HepG2 (cell line): Measurements from ENCODE around the gene CAPZA2. TPM values are rescaled to one million over a fixed set of nuclear protein-coding genes. Genes with fewer than 3 reads are reported as not detected.

Experiments used
- ATAC-seq: fragments of 200-7000 bp; cut with Tn5 transposase; 3 replicates; pipeline ENCODE4 v1.9.1; 2020; ENCODE audit warnings: mild to moderate bottlenecking, moderate library complexity
- BruUV-seq: library from RNA; stranded (reverse); fragments of 400-500 nt; replicated peaks from 2 replicates; lab custom pipeline; 2021; lab: Mats Ljungman, UMichigan
- CTCF ChIA-PET: fragments of 300-600 bp; formaldehyde crosslinking; extraction: SDS; loops from one replicate; lab custom pipeline; 2021; ENCODE audit warnings: low total read pairs, inconsistent platforms, low intra/inter-chr PET ratio; lab: Yijun Ruan, JAX
- POLR2A ChIA-PET: fragments of 350-600 bp; sonication (Branson Sonifier 250); formaldehyde crosslinking; loops from one replicate; lab custom pipeline; 2020; ENCODE audit warnings: antibody characterized with exemption, inconsistent platforms; lab: Yijun Ruan, JAX
- DNase-seq: peaks from one replicate; pipeline ENCODE4 v3.0.0-alpha.2; 2015; ENCODE audit warnings: low spot score
- FAIRE-seq: peaks from 3 replicates; lab custom pipeline; 2011; peaks lifted over from hg19 to GRCh38; lab: Jason Lieb, UNC
- H2AFZ ChIP-seq: one replicate; pipeline ENCODE4 v1.6.1; 2011; ENCODE audit warnings: low read length, inconsistent platforms
- H3K27ac ChIP-seq: fragments of 300-600 bp; 3 replicates; pipeline ENCODE4 v1.8.0; 2011; ENCODE audit warnings: mixed run types, mild to moderate bottlenecking, mixed read lengths, low read length, inconsistent platforms; ENCODE audit not compliant: insufficient read depth; ENCODE audit errors: extremely low read length
- H3K27me3 ChIP-seq, 2 experiments: fragments of 200-600 bp in 1 of 2; 2 replicates in 1 of 2; 3 replicates in 1 of 2; pipeline versions ENCODE4 v1.6.0 to v1.8.0; 2011; ENCODE audit warnings: low read length in 2 of 2, mild to moderate bottlenecking in 2 of 2, moderate library complexity in 2 of 2, inconsistent platforms in 1 of 2; ENCODE audit not compliant: insufficient read depth in 2 of 2, control insufficient read depth in 1 of 2
- H3K36me3 ChIP-seq, 2 experiments: fragments of 200-600 bp in 1 of 2; replicated peaks in 1 of 2; 2 replicates in 1 of 2; 3 replicates in 1 of 2; pipeline versions ENCODE4 v1.5.1 to v1.8.0; 2011; ENCODE audit warnings: low read length in 2 of 2, inconsistent platforms in 1 of 2; ENCODE audit not compliant: insufficient read depth in 2 of 2, control insufficient read depth in 1 of 2
- H3K4me1 ChIP-seq: 2 replicates; pipeline ENCODE4 v1.5.1; 2012; ENCODE audit warnings: low read length, inconsistent platforms; ENCODE audit not compliant: insufficient read depth
- H3K4me2 ChIP-seq: 2 replicates; pipeline ENCODE4 v1.6.0; 2011; ENCODE audit warnings: low read depth, low read length, inconsistent platforms
- H3K4me3 ChIP-seq, 3 experiments: fragments of 200-600 bp in 1 of 3; sonication (generic), shearing (Covaris generic) in 1 of 3; replicated peaks in 1 of 3; 2 replicates each; pipeline ENCODE4 v1.5.1; 2011 to 2016; ENCODE audit warnings: low read length in 3 of 3, inconsistent platforms in 2 of 3, low read depth in 2 of 3, mild to moderate bottlenecking in 2 of 3, control low read depth in 1 of 3, mixed read lengths in 1 of 3; ENCODE audit not compliant: insufficient read depth in 1 of 3
- H3K79me2 ChIP-seq: one replicate; pipeline ENCODE4 v1.6.1; 2011; ENCODE audit warnings: low read length, inconsistent platforms; ENCODE audit not compliant: insufficient read depth
- H3K9ac ChIP-seq: 2 replicates; pipeline ENCODE4 v1.6.0; 2011; ENCODE audit warnings: mild to moderate bottlenecking, low read depth, low read length, inconsistent platforms; ENCODE audit not compliant: insufficient read depth
- H3K9me3 ChIP-seq: 2 replicates; pipeline ENCODE4 v1.5.1; 2012; ENCODE audit warnings: mild to moderate bottlenecking, low read length
- H4K20me1 ChIP-seq: 2 replicates; pipeline ENCODE4 v1.6.0; 2011; ENCODE audit warnings: inconsistent platforms, mild to moderate bottlenecking, low read length, moderate library complexity; ENCODE audit not compliant: insufficient read depth
- HNRNPK ChIP-seq: fragments of 200-400 bp; formaldehyde crosslinking; IDR thresholded peaks from 2 replicates; pipeline ENCODE4 v1.6.1; 2018; ENCODE audit warnings: low read length, low read depth, moderate library complexity, mild to moderate bottlenecking; ENCODE audit not compliant: poor library complexity, severe bottlenecking
- HOXA7 ChIP-seq: sonication (generic); formaldehyde crosslinking; IDR thresholded peaks from 2 replicates; pipeline ENCODE4 v1.8.1; 2022; ENCODE audit warnings: mild to moderate bottlenecking, missing genetic modification reagents, moderate library complexity
- JUNB ChIP-seq: sonication (generic); formaldehyde crosslinking; IDR thresholded peaks from 2 replicates; pipeline ENCODE4 v1.8.0; 2022; ENCODE audit warnings: missing genetic modification reagents, mild to moderate bottlenecking, borderline replicate concordance
- KAT8 ChIP-seq: IDR thresholded peaks from 2 replicates; pipeline ENCODE4 v1.6.1; 2016; ENCODE audit warnings: missing genetic modification reagents, missing compliant biosample characterization
- ZNF274 ChIP-seq: sonication (generic); formaldehyde crosslinking; IDR thresholded peaks from 2 replicates; pipeline ENCODE4 v1.5.1; 2020; ENCODE audit warnings: mild to moderate bottlenecking, missing genetic modification reagents
- ZNF382 ChIP-seq: sonication (generic); formaldehyde crosslinking; IDR thresholded peaks from 2 replicates; pipeline ENCODE4 v1.5.0; 2020; ENCODE audit warnings: missing genetic modification reagents, mild to moderate bottlenecking, borderline replicate concordance
- ZNF7 ChIP-seq: IDR thresholded peaks from 2 replicates; pipeline ENCODE4 v1.6.1; 2016; ENCODE audit warnings: missing biosample characterization, missing genetic modification reagents
- ZNF746 ChIP-seq: sonication (generic); formaldehyde crosslinking; IDR thresholded peaks from 2 replicates; pipeline ENCODE4 v1.8.0; 2022; ENCODE audit warnings: mild to moderate bottlenecking, missing genetic modification reagents
- WGBS: methylation state at CpG from one replicate; pipeline ENCODE4 v1.1.6; 2017; ENCODE audit warnings: low lambda C conversion rate; 5-methylcytosine and 5-hydroxymethylcytosine counted together
- in situ Hi-C: cut with HindIII; loops from 2 replicates; pipeline ENCODE4 v1.10.0; 2017; ENCODE audit warnings: low pct_unique_long_range_greater_than_20kb; ENCODE audit not compliant: extremely low pct_ligation_motif_present
- intact Hi-C: fragments of 100-400 bp; cut with micrococcal nuclease; formaldehyde crosslinking; loops from one replicate; pipeline ENCODE4 v1.10.0; 2022; ENCODE audit not compliant: unreplicated experiment
- polyA plus RNA-seq, 8 experiments: library from polyadenylated mRNA; depleted of rRNA in 3 of 8; stranded (reverse) in 7 of 8; unstranded in 1 of 8; fragments of >200 nt; fragmentation: Illumina TruSeq in 4 of 8; extraction: Trizol in 4 of 8; gene quantifications; 2 replicates each; pipeline versions ENCODE4 v1.2.1 to v1.2.3, GENCODE V29; 2011 to 2016; ENCODE audit warnings: low read depth in 4 of 8, missing spikeins in 1 of 8, mixed read lengths in 1 of 8; ENCODE audit not compliant: insufficient read depth in 1 of 8
- total RNA-seq, 5 experiments: library from RNA; depleted of rRNA; stranded (reverse); fragments of >200 nt; fragmentation: Illumina TruSeq; extraction: Trizol; gene quantifications; 2 replicates each; pipeline ENCODE4 v1.2.3, GENCODE V29; 2016; ENCODE audit warnings: low read depth in 1 of 5
- TF ChIP-seq, protein P1 (sequence below): sonication (generic); formaldehyde crosslinking; IDR thresholded peaks from 2 replicates; pipeline ENCODE4 v1.4.0; 2020; ENCODE audit warnings: missing genetic modification reagents

The CAPZA2 gene
- total and polyA plus RNA-seq, 2 of the 13 experiments (the other 11 are each of a cell fraction or from before 2014, with no cell fraction given), result 38.4 to 199 TPM

DNA sequence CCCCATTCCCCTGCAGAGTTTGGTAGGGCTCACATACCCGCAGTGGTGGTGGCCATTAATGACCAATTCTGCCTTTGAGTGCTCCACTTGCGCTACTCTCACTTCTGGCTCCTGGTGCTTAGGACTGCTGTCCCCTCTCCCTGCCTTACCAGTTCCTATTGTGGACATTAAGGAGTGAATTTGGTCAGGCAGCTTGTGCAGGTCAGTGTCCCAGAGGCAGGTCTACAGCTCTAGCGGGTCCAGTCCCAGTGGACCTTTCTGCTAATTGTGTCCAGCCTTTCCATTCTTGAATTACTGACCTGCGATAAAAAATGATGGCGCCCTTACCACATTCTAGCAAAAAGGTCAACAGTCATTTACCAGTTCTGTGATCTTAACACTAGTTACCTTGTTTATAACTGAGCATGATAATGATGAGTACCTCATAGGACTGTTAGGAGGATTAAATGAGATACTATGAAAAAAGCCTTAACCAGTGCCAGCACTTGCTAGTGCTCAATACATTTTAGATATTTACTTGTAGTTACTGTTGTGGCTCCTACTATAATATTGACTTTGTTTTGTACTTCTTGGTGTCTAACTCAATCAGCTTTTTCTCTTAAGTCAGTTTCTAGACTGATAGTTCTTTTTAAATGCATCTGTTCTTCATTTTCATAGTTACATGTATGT lies 105.0 kb downstream of the CAPZA2 start:
- H3K4me1 ChIP-seq, result peaks cover 31% of the 10 kb centered on the region
- POLR2A ChIA-PET, result interaction anchor here (1.1 kb wide), 1 partner anchor 13 kb away, joined by 3 read pairs; no protein-coding TSS in a partner anchor
- no peak for FAIRE-seq
- TF ChIP-seq KAT8 (CRISPR knock-in tag), result no peak
- no peak for TF ChIP-seq JUNB
- TF ChIP-seq, protein P1, sequence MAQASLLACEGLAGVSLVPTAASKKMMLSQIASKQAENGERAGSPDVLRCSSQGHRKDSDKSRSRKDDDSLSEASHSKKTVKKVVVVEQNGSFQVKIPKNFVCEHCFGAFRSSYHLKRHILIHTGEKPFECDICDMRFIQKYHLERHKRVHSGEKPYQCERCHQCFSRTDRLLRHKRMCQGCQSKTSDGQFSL, result no peak
- no peak for TF ChIP-seq ZNF274 (CRISPR knock-in tag)
- TF ChIP-seq ZNF746 (CRISPR knock-in tag), result no peak
- peak; percentile 91 for TF ChIP-seq ZNF7 (CRISPR knock-in tag)
- TF ChIP-seq HOXA7 (CRISPR knock-in tag), result no peak
- no peak overlapping the region for H3K4me3 ChIP-seq
- CTCF ChIA-PET, result no interaction called here
- no peak overlapping the region for H3K4me2 ChIP-seq
- intact Hi-C loops (no loop called here), in situ Hi-C loops (no loop called here)
- peaks cover 35% of the 10 kb centered on the region for H3K79me2 ChIP-seq
- H3K36me3 ChIP-seq, result no peaks in the 10 kb centered on the region
- DNase-seq, result no peak
- no peaks in the 10 kb centered on the region for H4K20me1 ChIP-seq
- ATAC-seq, result no peak; the same call in 2 of the 3 replicates
- no peak overlapping the region for H2AFZ ChIP-seq
- WGBS, result 99% methylated on average over 5 of the region's 5 CpGs
- H3K27me3 ChIP-seq, result no peaks in the 10 kb centered on the region
- BruUV-seq, result no TSS peak
- no peak overlapping the region for H3K9ac ChIP-seq
- H3K27ac ChIP-seq, result no peak overlapping the region
- H3K9me3 ChIP-seq, result no peaks in the 10 kb centered on the region

GRCh38 chr7:116967983-116968382 lies 105.6 kb downstream of the CAPZA2 start:
- H3K79me2 ChIP-seq, result peaks cover 37% of the 10 kb centered on the region
- POLR2A ChIA-PET, result interaction anchor here (1.1 kb wide), 1 partner anchor 14 kb away, joined by 3 read pairs; no protein-coding TSS in a partner anchor
- H3K27ac ChIP-seq, result no peak overlapping the region
- CTCF ChIA-PET, result no interaction called here
- no peak overlapping the region for H3K4me2 ChIP-seq
- no peaks in the 10 kb centered on the region for H3K27me3 ChIP-seq
- DNase-seq (no peak), ATAC-seq (no peak)
- 65% methylated on average over 1 of the region's 1 CpG for WGBS
- peaks cover 34% of the 10 kb centered on the region for H3K4me1 ChIP-seq
- no peaks in the 10 kb centered on the region for H3K9me3 ChIP-seq
- TF ChIP-seq ZNF382 (CRISPR knock-in tag) (no peak), HNRNPK (peak; percentile 72)
- TF ChIP-seq, all 625 proteins: peak for 1
- no TSS peak for BruUV-seq
- H2AFZ ChIP-seq, result no peak overlapping the region
- no peak overlapping the region for H3K4me3 ChIP-seq
- no peaks in the 10 kb centered on the region for H4K20me1 ChIP-seq
- no peak for FAIRE-seq
- no peaks in the 10 kb centered on the region for H3K36me3 ChIP-seq
- intact Hi-C loops (no loop called here), in situ Hi-C loops (no loop called here)
- H3K9ac ChIP-seq, result no peak overlapping the region
